SK-N-MC (cell line): ENCODE results near the gene KCNH1.

Experiments used
- EZH2 ChIP-seq: fragments of 200-600 bp; sonication (generic); IDR thresholded peaks from one replicate; pipeline ENCODE4 v1.6.1; 2017; ENCODE audit warnings: antibody characterized with exemption
- POLR2AphosphoS5 ChIP-seq: IDR thresholded peaks from 2 replicates; pipeline ENCODE4 v1.6.1; 2012; ENCODE audit warnings: mild to moderate bottlenecking, low read depth, low read length, borderline replicate concordance

DNA sequence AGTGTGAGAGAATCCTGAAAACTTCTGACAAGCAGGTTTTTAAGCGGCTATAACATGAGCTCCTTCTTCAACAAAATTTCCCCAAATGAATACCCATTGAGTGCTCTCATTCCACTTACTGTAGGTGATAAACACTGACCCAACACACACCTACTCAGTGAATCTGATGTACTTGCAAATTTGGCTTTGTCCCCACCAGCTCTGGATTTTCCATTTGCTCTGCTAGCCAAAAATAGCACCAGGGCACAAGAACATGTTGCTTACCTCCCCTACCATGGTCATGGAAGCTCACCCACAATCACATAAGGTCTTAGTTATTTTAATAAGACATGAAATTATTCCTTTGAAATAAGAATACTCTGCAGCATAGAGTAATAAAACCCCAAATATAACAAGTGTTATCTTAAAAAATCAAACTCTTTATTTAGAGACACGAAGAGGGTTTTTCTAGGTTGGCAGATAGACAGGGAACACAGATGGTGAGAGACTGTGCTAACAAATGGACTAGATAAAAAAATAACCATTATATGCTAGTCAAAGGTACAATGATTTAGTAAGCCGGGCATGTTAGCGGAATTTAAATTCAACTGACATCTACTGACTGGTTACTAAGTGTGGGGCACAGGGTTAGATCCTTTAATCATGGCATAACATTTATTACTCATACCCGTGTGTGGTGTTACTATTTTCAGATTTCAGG is 291.9 kb downstream of the KCNH1 start:
- no peak for TF ChIP-seq EZH2
- no peak for TF ChIP-seq POLR2AphosphoS5
